Endothelial cell of umbilical vein (primary cell): ENCODE data around the gene PSD4. TPM values are rescaled to one million over a fixed set of nuclear protein-coding genes. Genes with fewer than 3 reads are reported as not detected.

Experiments used
- BruUV-seq: library from RNA; stranded (reverse); fragments of 400-500 nt; replicated peaks from 2 replicates; lab custom pipeline; 2021; lab: Mats Ljungman, UMichigan
- CTCF ChIA-PET: fragments of 300-600, 350-600 bp; sonication (Branson Sonifier 250); formaldehyde crosslinking; loops from one replicate; lab custom pipeline; 2021; ENCODE audit warnings: antibody characterized with exemption, inconsistent platforms; lab: Charles Lee
- POLR2A ChIA-PET: fragments of 300-600, 350-600 bp; sonication (Branson Sonifier 250); formaldehyde crosslinking; loops from one replicate; lab custom pipeline; 2021; ENCODE audit warnings: antibody characterized with exemption, inconsistent platforms; lab: Charles Lee
- DNase-seq: peaks from one replicate; pipeline ENCODE4 v3.0.0-alpha.2; 2011; ENCODE audit warnings: low read depth, low spot score
- FAIRE-seq: peaks from 2 replicates; lab custom pipeline; 2011; peaks lifted over from hg19 to GRCh38; lab: Jason Lieb, UNC
- H2AFZ ChIP-seq: 2 replicates; pipeline ENCODE4 v1.6.0; 2012; ENCODE audit warnings: low read depth, low read length, control low read depth, inconsistent platforms
- H3K27ac ChIP-seq: 2 replicates; pipeline ENCODE4 v1.5.1; 2011; ENCODE audit warnings: low read depth, mild to moderate bottlenecking, control low read depth, low read length, moderate library complexity; ENCODE audit not compliant: insufficient read depth
- H3K27me3 ChIP-seq, 2 experiments: 2 replicates each; pipeline versions ENCODE4 v1.6.0 to v1.6.1; 2011; ENCODE audit warnings: low read length in 2 of 2, mixed read lengths in 1 of 2; ENCODE audit not compliant: control insufficient read depth in 2 of 2, insufficient read depth in 2 of 2
- H3K36me3 ChIP-seq, 2 experiments: 2 replicates in 1 of 2; 3 replicates in 1 of 2; pipeline ENCODE4 v1.5.1; 2011; ENCODE audit warnings: low read length in 2 of 2, mild to moderate bottlenecking in 1 of 2, moderate library complexity in 1 of 2; ENCODE audit not compliant: control insufficient read depth in 2 of 2, insufficient read depth in 2 of 2; ENCODE audit errors: extremely low read depth in 1 of 2
- H3K4me1 ChIP-seq: 3 replicates; pipeline ENCODE4 v1.5.1; 2011; ENCODE audit warnings: mild to moderate bottlenecking, low read length; ENCODE audit not compliant: control insufficient read depth, insufficient read depth; ENCODE audit errors: extremely low read depth
- H3K4me2 ChIP-seq: 2 replicates; pipeline ENCODE4 v1.6.1; 2011; ENCODE audit warnings: low read length, control low read depth, mixed read lengths; ENCODE audit not compliant: insufficient read depth
- H3K4me3 ChIP-seq, 3 experiments: fragments of 200-600 bp in 1 of 3; sonication (generic), shearing (Covaris generic) in 1 of 3; replicated peaks in 1 of 3; 2 replicates each; pipeline ENCODE4 v1.5.1; 2011 to 2016; ENCODE audit warnings: control low read depth in 3 of 3, low read length in 3 of 3, mild to moderate bottlenecking in 2 of 3, inconsistent platforms in 1 of 3, low read depth in 1 of 3, moderate library complexity in 1 of 3; ENCODE audit not compliant: insufficient read depth in 1 of 3
- H3K79me2 ChIP-seq: 2 replicates; pipeline ENCODE4 v1.6.0; 2012; ENCODE audit warnings: low read length, inconsistent platforms; ENCODE audit not compliant: control insufficient read depth, insufficient read depth
- H3K9ac ChIP-seq: replicated peaks from 2 replicates; pipeline ENCODE3; 2011; ENCODE audit warnings: low read length, control low read depth; ENCODE audit not compliant: insufficient read depth; ENCODE audit errors: extremely low read depth
- H3K9me1 ChIP-seq: replicated peaks from 3 replicates; pipeline ENCODE4 v1.6.0; 2011; ENCODE audit warnings: mild to moderate bottlenecking, low read length; ENCODE audit not compliant: control insufficient read depth, insufficient read depth; ENCODE audit errors: extremely low read depth
- H3K9me3 ChIP-seq: replicated peaks from 2 replicates; pipeline ENCODE4 v1.5.1; 2012; ENCODE audit warnings: low read length, inconsistent platforms; ENCODE audit not compliant: control insufficient read depth, insufficient read depth
- H4K20me1 ChIP-seq: replicated peaks from 2 replicates; pipeline ENCODE3; 2011; ENCODE audit warnings: mild to moderate bottlenecking, low read length; ENCODE audit not compliant: control insufficient read depth, insufficient read depth; ENCODE audit errors: extremely low read depth
- CTCF ChIP-seq, 2 donors: IDR thresholded peaks; 1 replicate in 1 of 2; 2 replicates in 1 of 2; pipeline ENCODE4 v1.5.1; 2011; ENCODE audit warnings: low read length in 2 of 2, mild to moderate bottlenecking in 2 of 2, moderate library complexity in 2 of 2, control low read depth in 1 of 2, inconsistent platforms in 1 of 2, low read depth in 1 of 2; ENCODE audit not compliant: insufficient read depth in 1 of 2; ENCODE audit errors: extremely low read depth in 1 of 2
- EZH2 ChIP-seq: IDR thresholded peaks from 2 replicates; pipeline ENCODE4 v1.6.1; 2012; ENCODE audit warnings: borderline replicate concordance, low read depth, mild to moderate bottlenecking, moderate library complexity, low read length, inconsistent platforms; ENCODE audit not compliant: severe bottlenecking
- FOS ChIP-seq: IDR thresholded peaks from 2 replicates; pipeline ENCODE4 v1.6.1; 2011; ENCODE audit warnings: mild to moderate bottlenecking, low read length, moderate library complexity, borderline replicate concordance; ENCODE audit not compliant: insufficient read depth
- GATA2 ChIP-seq: IDR thresholded peaks from 2 replicates; pipeline ENCODE4 v1.7.0; 2011; ENCODE audit warnings: low read depth, mild to moderate bottlenecking, moderate library complexity, mixed read lengths, low read length; ENCODE audit not compliant: insufficient read length, insufficient read depth
- JUN ChIP-seq: IDR thresholded peaks from 2 replicates; pipeline ENCODE4 v1.6.1; 2011; ENCODE audit warnings: borderline replicate concordance, low read depth; ENCODE audit not compliant: insufficient read length, insufficient read depth
- MAX ChIP-seq: IDR thresholded peaks from 2 replicates; pipeline ENCODE4 v1.6.1; 2011; ENCODE audit not compliant: insufficient read depth, insufficient read length
- MYC ChIP-seq: IDR thresholded peaks from one replicate; pipeline ENCODE4 v1.6.1; 2011; ENCODE audit warnings: mild to moderate bottlenecking, low read depth, low read length
- POLR2A ChIP-seq: IDR thresholded peaks from 2 replicates; pipeline ENCODE4 v1.6.1; 2012; ENCODE audit warnings: low read depth, mild to moderate bottlenecking, control low read depth, low read length
- POLR2AphosphoS5 ChIP-seq: IDR thresholded peaks from 2 replicates; pipeline ENCODE4 v1.6.1; 2012; ENCODE audit warnings: low read depth, mild to moderate bottlenecking, control low read depth, low read length, moderate library complexity; ENCODE audit not compliant: insufficient read depth
- dilution Hi-C: fragments of 300-500 bp; cut with MboI; formaldehyde crosslinking; loops from one replicate; pipeline ENCODE4 v1.15.0; 2019; ENCODE audit warnings: low sequenced_read_pairs; ENCODE audit not compliant: extremely low pct_ligation_motif_present
- intact Hi-C: fragments of 100-400 bp; cut with micrococcal nuclease; formaldehyde crosslinking; loops from one replicate; pipeline ENCODE4 v1.10.0; 2022
- polyA plus RNA-seq, 4 experiments: library from polyadenylated mRNA; depleted of rRNA in 3 of 4; stranded (reverse) in 3 of 4; unstranded in 1 of 4; fragments of >200 nt; gene quantifications; 2 replicates each; pipeline versions ENCODE4 v1.2.1 to v1.2.3, GENCODE V29; 2011 to 2012; ENCODE audit warnings: missing spikeins in 1 of 4
- total RNA-seq: library from RNA; stranded (reverse); gene quantifications from 2 replicates; pipeline ENCODE4 v1.2.3, GENCODE V29; 2021

The PSD4 gene
- total and polyA plus RNA-seq, 2 donors (not counting 3 experiments of a cell fraction or from before 2014, with no cell fraction given), result 0.01 to 0.24 TPM

GRCh38 chr2:113220970-113221708, 47.4 kb downstream of the PSD4 start:
- POLR2A ChIA-PET, result no interaction called here

More at GRCh38 chr2:113220970-113221708, 47.4 kb downstream of the PSD4 start:
- Histone ChIP-seq H3K9me1 (no peaks in the 10 kb centered on the region), H4K20me1 (no peaks in the 10 kb centered on the region), H3K36me3 (no peaks in the 10 kb centered on the region), H3K4me3 (no peak overlapping the region), H3K27me3 (peaks cover 0 to 5% of the 10 kb centered on the region in 2 experiments), H3K9ac (no peak overlapping the region), H3K9me3 (no peaks in the 10 kb centered on the region), H3K4me2 (no peak overlapping the region), H3K79me2 (no peaks in the 10 kb centered on the region), H3K4me1 (peaks cover 16% of the 10 kb centered on the region), H2AFZ (no peak overlapping the region), H3K27ac (no peak overlapping the region)
- no TSS peak for BruUV-seq
- dilution Hi-C loops, result no loop called here
- CTCF ChIA-PET, result interaction anchor here (0.7 to 2.7 kb wide), 8 partner anchors 9 to 83 kb away, joined by 3 to 12 read pairs (median 4); no protein-coding TSS in a partner anchor
- intact Hi-C loops, result no loop called here
- DNase-seq (no peak), FAIRE-seq (no peak)
- TF ChIP-seq POLR2A, result no peak
- TF ChIP-seq MAX, result no peak
- TF ChIP-seq CTCF (IDR thresholded peaks at IDR 0.05; ENCODE audit: extremely low read depth in 1 of 2, insufficient read depth in 1 of 2, low read depth in 1 of 2, low read length in 2 of 2), result no peak
- no peak for TF ChIP-seq JUN
- no peak for TF ChIP-seq FOS
- TF ChIP-seq EZH2, result no peak
- no peak for TF ChIP-seq MYC
- TF ChIP-seq GATA2, result no peak
- no peak for TF ChIP-seq POLR2AphosphoS5
